ENCODE results near the gene SPECC1L. TPM values are rescaled to one million over a fixed set of nuclear protein-coding genes. Genes with fewer than 3 reads are reported as not detected.

Gene SPECC1L
- total RNA-seq, 1 donor from 2014 or later, result 35.9 TPM

DNA sequence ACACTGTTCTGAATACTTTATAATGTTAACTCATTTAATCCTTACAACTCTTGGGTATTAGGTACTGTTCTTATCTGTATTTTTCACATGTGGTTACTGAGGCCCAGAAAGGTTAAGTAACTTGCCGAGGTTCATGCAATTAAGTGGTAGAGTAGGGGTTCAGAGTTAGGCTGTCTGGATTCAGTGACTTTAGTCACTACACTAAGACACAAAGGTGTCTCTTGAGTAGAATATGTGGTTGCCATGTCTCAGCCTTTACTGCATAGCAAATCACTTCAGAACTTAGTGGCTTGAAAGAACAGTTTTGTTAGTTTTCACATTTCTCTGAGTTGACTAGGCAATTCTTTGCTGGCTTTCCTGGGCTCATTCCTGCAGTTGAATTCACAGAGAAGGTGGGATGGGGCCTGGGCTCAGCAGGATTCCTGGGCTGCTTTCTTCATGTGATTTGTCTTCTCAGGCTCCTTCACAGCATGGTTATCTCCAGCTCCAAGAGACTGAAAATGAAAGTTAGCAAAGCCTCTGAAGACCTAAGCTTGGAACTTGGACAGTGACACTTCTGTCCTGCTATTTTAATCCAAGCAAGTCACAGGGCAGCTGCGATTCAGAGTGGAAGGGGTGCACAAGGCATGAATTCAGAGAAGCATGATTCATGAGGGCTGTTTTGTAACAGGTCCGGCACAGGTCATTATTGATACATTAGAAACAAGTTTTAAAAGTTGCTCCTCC lies 68.3 kb downstream of the SPECC1L start:
- intact Hi-C loops (cut with micrococcal nuclease), result no loop called here
- no peaks in the 10 kb centered on the region for H3K27me3 Mint-ChIP-seq (ENCODE audit: low read depth)
- no peak for DNase-seq (ENCODE audit: low spot score)
- no peak overlapping the region for H3K27ac Mint-ChIP-seq
- H3K9me3 Mint-ChIP-seq, result no peaks in the 10 kb centered on the region
- H3K4me1 Mint-ChIP-seq (ENCODE audit: low read depth), result peaks cover 11% of the 10 kb centered on the region
- H3K36me3 Mint-ChIP-seq (ENCODE audit: low read depth), result peaks cover 43% of the 10 kb centered on the region
- H3K4me3 Mint-ChIP-seq (ENCODE audit: low read depth), result no peak overlapping the region

DNA sequence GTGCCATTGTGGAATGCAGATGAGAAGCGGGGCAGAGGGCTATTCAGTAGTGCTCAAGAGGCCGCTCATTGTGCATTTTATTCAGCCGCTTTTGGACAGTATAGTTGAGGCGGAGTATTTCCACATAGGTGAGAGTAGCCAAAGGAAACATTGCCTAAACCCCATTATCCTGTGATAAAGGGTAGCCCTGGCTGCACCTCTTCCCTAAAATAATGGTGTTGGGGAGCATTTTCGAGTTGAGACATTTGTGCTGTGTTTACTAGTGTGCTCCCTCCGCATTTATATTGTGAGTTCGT lies 68.8 kb downstream of the SPECC1L start:
- H3K36me3 Mint-ChIP-seq (ENCODE audit: low read depth), result peaks cover 48% of the 10 kb centered on the region
- H3K27me3 Mint-ChIP-seq (ENCODE audit: low read depth), result no peaks in the 10 kb centered on the region
- peaks cover 11% of the 10 kb centered on the region for H3K4me1 Mint-ChIP-seq (ENCODE audit: low read depth)
- H3K9me3 Mint-ChIP-seq, result no peaks in the 10 kb centered on the region
- no peak overlapping the region for H3K4me3 Mint-ChIP-seq (ENCODE audit: low read depth)
- intact Hi-C loops (cut with micrococcal nuclease), result no loop called here
- DNase-seq (ENCODE audit: low spot score), result no peak
- H3K27ac Mint-ChIP-seq, result no peak overlapping the region

DNA sequence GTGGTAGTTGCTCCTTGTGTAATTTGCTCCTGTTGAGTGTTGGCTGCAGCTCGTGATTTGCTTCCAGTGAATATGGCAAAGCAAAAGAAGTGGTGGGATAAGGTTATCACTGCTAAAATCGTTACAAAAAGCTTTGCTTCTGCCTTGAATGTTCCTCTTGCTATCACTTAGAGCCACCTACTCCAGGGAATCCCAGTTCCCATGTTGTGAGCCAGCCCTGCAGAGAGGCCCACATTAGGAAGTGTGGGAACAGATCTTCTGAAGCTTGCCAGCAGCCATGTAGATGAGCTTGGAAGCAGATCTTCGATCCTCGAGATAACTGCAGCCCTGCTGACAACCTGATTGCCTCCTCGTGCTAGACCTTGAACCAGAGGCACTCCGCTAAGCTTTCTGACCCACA lies 71.0 kb downstream of the SPECC1L start:
- no peak for DNase-seq (ENCODE audit: low spot score)
- Mint-ChIP-seq H3K27ac (no peak overlapping the region), H3K9me3 (no peaks in the 10 kb centered on the region), H3K36me3 (ENCODE audit: low read depth) (peaks cover 45% of the 10 kb centered on the region), H3K4me3 (ENCODE audit: low read depth) (no peak overlapping the region), H3K27me3 (ENCODE audit: low read depth) (no peaks in the 10 kb centered on the region), H3K4me1 (ENCODE audit: low read depth) (peaks cover 4% of the 10 kb centered on the region)
- intact Hi-C loops (cut with micrococcal nuclease), result no loop called here

DNA sequence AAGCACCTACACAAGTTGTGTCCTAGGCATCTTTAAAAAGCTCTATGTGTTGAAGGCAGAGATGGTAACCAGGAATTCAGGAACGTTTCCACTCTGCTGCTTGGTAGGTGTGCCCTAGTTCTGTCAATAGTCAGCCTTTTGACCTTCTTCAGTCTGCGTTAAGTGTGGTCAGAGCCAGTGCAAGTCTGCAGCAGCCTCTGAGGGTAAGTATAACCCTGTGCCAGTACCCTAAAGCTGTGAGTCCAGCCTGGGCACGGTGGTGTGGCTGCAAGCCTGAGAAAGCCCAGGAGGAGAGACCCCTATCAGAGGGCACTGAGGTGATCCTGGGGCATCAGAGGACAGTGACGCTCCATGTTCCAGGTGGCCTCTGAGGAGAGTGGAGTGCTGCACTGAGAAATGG lies 80.0 kb downstream of the SPECC1L start:
- H3K36me3 Mint-ChIP-seq (ENCODE audit: low read depth), result peaks cover 81% of the 10 kb centered on the region
- intact Hi-C loops (cut with micrococcal nuclease), result no loop called here

DNA sequence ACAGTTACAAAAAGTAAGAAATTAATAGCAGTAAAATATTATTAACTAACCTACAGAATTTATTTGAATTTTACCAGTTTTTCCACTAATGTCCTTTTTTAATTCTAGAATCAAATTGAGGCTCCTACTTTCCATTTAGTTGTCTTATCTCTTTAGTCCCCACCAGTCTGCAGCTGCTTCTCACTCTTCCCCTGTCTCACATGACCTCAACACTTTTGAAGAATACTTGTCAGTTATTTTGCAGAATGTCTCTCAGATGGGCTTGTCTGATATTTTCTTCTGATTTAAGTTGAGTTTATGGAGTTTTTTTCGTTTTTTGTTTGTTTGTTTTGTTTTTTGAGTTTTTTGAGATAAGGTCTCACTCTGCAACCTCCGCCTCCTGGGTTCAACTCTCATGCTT lies 82.5 kb downstream of the SPECC1L start:
- Mint-ChIP-seq H3K36me3 (ENCODE audit: low read depth) (peaks cover 77% of the 10 kb centered on the region), H3K27ac (no peak overlapping the region), H3K4me1 (ENCODE audit: low read depth) (peaks cover 35% of the 10 kb centered on the region), H3K9me3 (peaks cover 5% of the 10 kb centered on the region), H3K4me3 (ENCODE audit: low read depth) (no peak overlapping the region), H3K27me3 (ENCODE audit: low read depth) (no peaks in the 10 kb centered on the region)
- no peak for DNase-seq (ENCODE audit: low spot score)
- intact Hi-C loops (cut with micrococcal nuclease), result no loop called here

More for the DNA sequence above, 80.0 kb downstream of the SPECC1L start:
- Mint-ChIP-seq H3K4me3 (ENCODE audit: low read depth) (no peak overlapping the region), H3K27ac (no peak overlapping the region), H3K9me3 (peaks cover 5% of the 10 kb centered on the region), H3K4me1 (ENCODE audit: low read depth) (peaks cover 29% of the 10 kb centered on the region), H3K27me3 (ENCODE audit: low read depth) (no peaks in the 10 kb centered on the region)
- DNase-seq (ENCODE audit: low spot score), result no peak

DNA sequence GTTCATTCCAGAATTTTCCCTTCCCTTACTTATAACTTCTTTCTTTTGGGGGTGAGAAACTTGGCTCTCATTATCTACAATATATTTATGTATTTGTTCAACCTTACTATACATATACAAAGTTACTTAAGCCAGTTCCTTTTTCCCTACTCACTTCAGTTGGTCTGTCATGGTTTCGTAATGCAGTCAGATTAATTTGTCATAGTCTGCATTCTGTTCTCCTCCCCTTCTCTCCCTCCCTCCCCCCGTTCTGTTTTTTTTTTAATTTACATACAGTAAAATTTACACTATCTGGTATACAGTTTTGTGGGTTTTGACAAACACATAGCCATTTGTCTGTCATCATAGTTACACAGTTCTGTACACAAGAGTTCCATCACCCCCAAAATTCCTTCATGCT lies 84.9 kb downstream of the SPECC1L start:
- Mint-ChIP-seq H3K27ac (no peak overlapping the region), H3K9me3 (peaks cover 5% of the 10 kb centered on the region)
- intact Hi-C loops (cut with micrococcal nuclease), result no loop called here

DNA sequence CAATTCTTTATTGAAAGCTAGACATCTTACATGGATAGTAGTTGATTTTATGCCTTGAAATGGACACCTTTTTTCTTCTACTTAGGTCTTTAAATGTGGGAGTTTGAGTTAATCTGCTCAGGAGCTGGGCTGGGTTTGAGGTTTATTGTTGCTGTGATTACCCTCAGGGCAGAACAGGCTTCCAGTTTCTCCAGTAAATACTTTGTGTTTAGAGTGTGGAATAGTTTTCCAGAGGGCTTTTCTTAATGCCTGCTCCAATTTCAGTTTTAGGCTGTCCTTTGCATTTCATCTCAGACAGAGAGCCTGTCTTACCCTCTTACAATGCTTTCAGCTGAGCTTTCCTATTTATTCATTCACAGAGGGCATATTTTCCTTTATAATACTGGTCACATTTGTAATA lies 86.9 kb downstream of the SPECC1L start:
- Mint-ChIP-seq H3K4me1 (ENCODE audit: low read depth) (peaks cover 16% of the 10 kb centered on the region), H3K27me3 (ENCODE audit: low read depth) (no peaks in the 10 kb centered on the region), H3K9me3 (peaks cover 5% of the 10 kb centered on the region), H3K36me3 (ENCODE audit: low read depth) (peaks cover 53% of the 10 kb centered on the region), H3K4me3 (ENCODE audit: low read depth) (no peak overlapping the region), H3K27ac (no peak overlapping the region)
- DNase-seq (ENCODE audit: low spot score), result no peak
- intact Hi-C loops (cut with micrococcal nuclease), result no loop called here

More for the DNA sequence above, 84.9 kb downstream of the SPECC1L start:
- Mint-ChIP-seq H3K4me1 (ENCODE audit: low read depth) (peaks cover 31% of the 10 kb centered on the region), H3K27me3 (ENCODE audit: low read depth) (no peaks in the 10 kb centered on the region), H3K4me3 (ENCODE audit: low read depth) (no peak overlapping the region), H3K36me3 (ENCODE audit: low read depth) (peaks cover 70% of the 10 kb centered on the region)
- DNase-seq (ENCODE audit: low spot score), result no peak

DNA sequence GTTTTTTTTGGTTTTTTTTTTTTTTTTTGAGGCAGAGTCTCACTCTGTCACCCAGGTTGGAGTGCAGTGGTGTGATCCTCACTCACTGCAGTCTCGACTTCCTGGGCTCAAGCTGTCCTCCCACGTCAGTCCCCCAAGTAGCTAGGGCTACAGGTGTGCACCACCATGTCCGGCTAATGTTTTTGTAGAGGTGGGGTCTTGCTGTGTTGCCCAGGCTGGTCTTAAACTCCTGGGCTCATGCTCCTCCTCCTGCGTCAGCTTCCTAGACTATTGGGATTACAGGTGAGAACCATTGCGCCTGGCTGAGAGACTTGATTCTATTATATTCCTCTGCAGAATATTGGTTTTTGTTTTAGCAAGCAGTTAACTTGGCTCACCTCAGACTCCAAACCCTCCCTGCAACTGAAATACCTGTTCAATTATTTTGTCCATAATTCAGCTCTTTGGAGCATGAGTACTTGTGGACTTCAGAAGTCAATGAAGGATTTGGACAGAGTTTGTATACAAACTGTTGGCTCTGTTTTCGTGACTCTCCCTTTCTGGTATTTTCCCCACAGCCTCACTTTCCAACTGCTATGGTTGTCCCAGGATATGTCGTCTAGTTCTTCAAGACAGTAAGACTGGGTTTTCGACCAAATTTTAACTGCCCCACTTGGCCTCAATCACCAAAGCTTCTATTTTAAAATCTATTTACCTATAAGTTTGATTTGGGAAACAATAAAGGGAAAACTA lies 87.6 kb downstream of the SPECC1L start:
- H3K36me3 Mint-ChIP-seq (ENCODE audit: low read depth), result peaks cover 51% of the 10 kb centered on the region

DNA sequence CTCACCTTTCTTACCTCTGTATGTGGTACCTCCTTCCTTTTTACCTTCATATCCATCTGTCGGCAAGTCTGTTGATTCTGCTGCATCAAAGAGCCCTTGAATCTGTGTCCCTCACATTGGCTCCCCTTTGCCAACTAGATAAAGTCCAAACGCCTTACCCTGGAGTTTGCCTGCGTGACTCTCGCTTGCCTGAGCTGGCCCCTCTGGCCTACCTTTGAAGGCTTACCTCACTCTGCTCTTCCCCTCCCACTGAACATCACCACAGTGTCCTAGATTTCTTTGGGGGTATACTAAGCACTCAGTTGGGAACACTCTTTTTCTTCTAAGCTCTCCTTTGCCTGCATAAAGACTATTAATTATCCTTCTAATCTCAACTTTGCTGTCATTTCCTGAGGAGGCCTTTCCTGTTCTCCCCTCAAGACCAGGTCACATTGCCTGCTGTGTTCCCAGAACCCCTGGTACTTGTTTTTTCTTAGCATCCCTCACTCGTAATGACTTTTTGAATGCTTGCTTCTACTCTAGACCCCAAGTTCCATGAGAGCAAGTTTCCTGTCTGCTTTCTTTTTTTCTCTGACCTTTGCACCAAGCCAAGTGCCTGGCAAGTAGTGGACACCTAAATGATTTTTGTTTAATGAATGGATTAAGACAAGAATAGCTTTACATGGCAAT lies 89.0 kb downstream of the SPECC1L start:
- Mint-ChIP-seq H3K4me1 (ENCODE audit: low read depth) (peaks cover 16% of the 10 kb centered on the region), H3K4me3 (ENCODE audit: low read depth) (no peak overlapping the region), H3K27me3 (ENCODE audit: low read depth) (no peaks in the 10 kb centered on the region), H3K36me3 (ENCODE audit: low read depth) (peaks cover 39% of the 10 kb centered on the region), H3K27ac (no peak overlapping the region), H3K9me3 (no peaks in the 10 kb centered on the region)
- intact Hi-C loops (cut with micrococcal nuclease), result no loop called here
- DNase-seq (ENCODE audit: low spot score), result no peak

More for the DNA sequence above, 87.6 kb downstream of the SPECC1L start:
- no peak for DNase-seq (ENCODE audit: low spot score)
- H3K4me1 Mint-ChIP-seq (ENCODE audit: low read depth), result peaks cover 16% of the 10 kb centered on the region
- H3K27ac Mint-ChIP-seq, result no peak overlapping the region
- no peaks in the 10 kb centered on the region for H3K27me3 Mint-ChIP-seq (ENCODE audit: low read depth)
- peaks cover 5% of the 10 kb centered on the region for H3K9me3 Mint-ChIP-seq
- intact Hi-C loops (cut with micrococcal nuclease), result no loop called here
- no peak overlapping the region for H3K4me3 Mint-ChIP-seq (ENCODE audit: low read depth)

DNA sequence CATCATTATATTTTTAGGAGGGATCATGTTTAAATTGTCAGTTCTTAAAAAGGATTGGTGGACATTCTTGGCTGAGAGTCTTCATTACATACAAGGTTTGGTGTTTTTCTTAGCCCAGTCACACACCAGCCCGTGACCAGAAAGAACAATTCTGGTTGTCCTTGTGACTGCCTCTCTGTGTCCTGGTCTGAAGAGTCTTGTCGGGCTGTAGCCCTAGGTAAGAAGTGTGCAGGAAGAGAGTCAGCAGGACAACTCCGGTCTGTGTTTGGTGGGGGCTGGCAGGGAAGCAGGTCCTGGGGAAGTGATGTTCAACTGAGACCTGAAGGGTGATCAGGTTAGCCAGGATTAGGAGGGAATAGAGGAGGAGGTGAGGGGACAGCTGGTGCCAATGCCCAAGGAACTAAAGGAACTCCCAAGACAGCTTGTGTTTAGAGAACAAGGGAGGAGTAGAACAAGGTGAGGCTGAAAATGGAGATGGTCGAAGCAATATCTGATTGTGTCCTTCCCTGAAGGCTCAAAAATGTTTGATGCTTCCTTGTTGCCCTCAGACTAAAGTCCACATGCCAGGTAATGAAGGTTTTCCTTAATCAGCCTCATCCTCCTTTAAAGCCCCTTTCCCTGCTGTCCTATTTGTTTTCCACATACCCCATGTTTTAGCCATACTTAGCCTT lies 91.5 kb downstream of the SPECC1L start:
- H3K4me1 Mint-ChIP-seq (ENCODE audit: low read depth), result peaks cover 6% of the 10 kb centered on the region
- intact Hi-C loops (cut with micrococcal nuclease), result no loop called here
- peaks cover 41% of the 10 kb centered on the region for H3K36me3 Mint-ChIP-seq (ENCODE audit: low read depth)

DNA sequence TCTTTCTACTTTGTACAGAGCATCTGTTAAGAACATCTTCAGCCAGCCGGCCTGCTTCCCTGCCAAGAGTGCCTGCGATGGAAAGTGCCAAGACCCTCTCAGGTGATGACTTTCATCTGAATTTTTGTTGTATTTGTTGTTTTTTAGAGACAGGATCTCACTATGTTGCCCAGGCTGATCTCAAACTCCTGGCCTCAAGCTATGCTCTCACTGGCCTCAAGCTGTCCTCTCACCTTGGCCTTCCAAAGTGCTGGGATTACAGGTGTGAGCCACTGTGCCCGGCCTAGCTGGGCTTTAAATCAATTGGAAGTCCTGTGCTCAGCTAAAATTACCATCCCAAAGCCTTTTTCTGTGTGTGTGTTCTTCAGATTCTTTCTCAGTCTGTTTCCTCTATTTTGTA lies 92.6 kb downstream of the SPECC1L start:
- Mint-ChIP-seq H3K27me3 (ENCODE audit: low read depth) (no peaks in the 10 kb centered on the region), H3K27ac (no peak overlapping the region)
- no peak for DNase-seq (ENCODE audit: low spot score)

More for the DNA sequence above, 91.5 kb downstream of the SPECC1L start:
- no peak for DNase-seq (ENCODE audit: low spot score)
- Mint-ChIP-seq H3K27ac (no peak overlapping the region), H3K27me3 (ENCODE audit: low read depth) (no peaks in the 10 kb centered on the region), H3K4me3 (ENCODE audit: low read depth) (no peak overlapping the region), H3K9me3 (no peaks in the 10 kb centered on the region)

DNA sequence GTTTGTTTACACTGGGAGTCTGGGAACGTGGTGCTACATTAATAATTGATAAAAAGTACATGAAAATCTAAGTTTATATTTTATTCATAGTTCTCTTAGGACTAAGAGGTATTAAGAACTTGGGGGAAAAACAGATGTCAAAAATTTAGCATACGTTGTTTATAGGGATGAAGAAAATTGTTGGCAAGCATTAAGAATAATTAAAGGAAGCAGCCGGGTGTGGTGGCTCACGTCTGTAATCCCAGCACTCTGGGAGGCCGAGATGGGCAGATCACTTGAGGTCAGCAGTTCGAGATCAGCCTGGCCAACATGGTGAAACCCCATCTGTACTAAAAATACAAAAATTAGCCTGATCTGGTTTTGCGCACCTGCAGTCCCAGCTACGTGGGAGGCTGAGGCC lies 96.1 kb downstream of the SPECC1L start:
- no peaks in the 10 kb centered on the region for H3K27me3 Mint-ChIP-seq (ENCODE audit: low read depth)
- intact Hi-C loops (cut with micrococcal nuclease), result no loop called here
- no peak overlapping the region for H3K27ac Mint-ChIP-seq
- H3K4me3 Mint-ChIP-seq (ENCODE audit: low read depth), result no peak overlapping the region
- no peak for DNase-seq (ENCODE audit: low spot score)
- no peaks in the 10 kb centered on the region for H3K9me3 Mint-ChIP-seq
- peaks cover 56% of the 10 kb centered on the region for H3K36me3 Mint-ChIP-seq (ENCODE audit: low read depth)
- no peaks in the 10 kb centered on the region for H3K4me1 Mint-ChIP-seq (ENCODE audit: low read depth)

More for the DNA sequence above, 92.6 kb downstream of the SPECC1L start:
- Mint-ChIP-seq H3K36me3 (ENCODE audit: low read depth) (peaks cover 42% of the 10 kb centered on the region), H3K4me1 (ENCODE audit: low read depth) (peaks cover 6% of the 10 kb centered on the region), H3K9me3 (no peaks in the 10 kb centered on the region), H3K4me3 (ENCODE audit: low read depth) (no peak overlapping the region)
- intact Hi-C loops (cut with micrococcal nuclease), result no loop called here
